ENCODE data around the gene PSPN. TPM values are rescaled to one million over a fixed set of nuclear protein-coding genes. Genes with fewer than 3 reads are reported as not detected.

PSPN gene
- total and polyA plus RNA-seq, 2 of the 13 experiments (the other 11 are each of a cell fraction or from before 2014, with no cell fraction given): 0.69 to 1.1 TPM

DNA sequence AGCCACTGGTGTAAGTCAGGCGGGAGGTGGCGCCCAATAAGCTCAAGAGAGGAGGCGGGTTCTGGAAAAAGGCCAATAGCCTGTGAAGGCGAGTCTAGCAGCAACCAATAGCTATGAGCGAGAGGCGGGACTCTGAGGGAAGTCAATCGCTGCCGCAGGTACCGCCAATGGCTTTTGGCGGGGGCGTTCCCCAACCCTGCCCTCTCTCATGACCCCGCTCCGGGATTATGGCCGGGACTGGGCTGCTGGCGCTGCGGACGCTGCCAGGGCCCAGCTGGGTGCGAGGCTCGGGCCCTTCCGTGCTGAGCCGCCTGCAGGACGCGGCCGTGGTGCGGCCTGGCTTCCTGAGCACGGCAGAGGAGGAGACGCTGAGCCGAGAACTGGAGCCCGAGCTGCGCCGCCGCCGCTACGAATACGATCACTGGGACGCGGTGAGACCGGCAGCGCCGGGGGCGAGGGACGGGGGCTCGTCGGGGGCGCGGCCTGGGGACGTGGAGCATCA, 3.1 kb downstream of the PSPN start, which contains the start of gene ALKBH7 (continued):
- TF ChIP-seq, protein P1, sequence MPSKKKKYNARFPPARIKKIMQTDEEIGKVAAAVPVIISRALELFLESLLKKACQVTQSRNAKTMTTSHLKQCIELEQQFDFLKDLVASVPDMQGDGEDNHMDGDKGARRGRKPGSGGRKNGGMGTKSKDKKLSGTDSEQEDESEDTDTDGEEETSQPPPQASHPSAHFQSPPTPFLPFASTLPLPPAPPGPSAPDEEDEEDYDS (CRISPR knock-in tag; IDR thresholded peaks at IDR 0.05): peak; percentile 92
- TF ChIP-seq ZNF33B (CRISPR knock-in tag; IDR thresholded peaks at IDR 0.05) (0 out of 2 replicates have a peak, but pooled peaks have one; percentile 60), HNRNPL (IDR thresholded peaks at IDR 0.05; ENCODE audit: low read depth, low read length) (0 out of 2 replicates have a peak, but pooled peaks have one; percentile 51), IKZF4 (CRISPR knock-in tag; IDR thresholded peaks at IDR 0.05; ENCODE audit: borderline replicate concordance, low read depth, not compliant biosample characterization) (peak; percentile 72), ZNF232 (CRISPR knock-in tag; IDR thresholded peaks at IDR 0.05; ENCODE audit: borderline replicate concordance) (no peak), KIAA2018 (CRISPR knock-in tag; IDR thresholded peaks at IDR 0.05; ENCODE audit: borderline replicate concordance) (no peak), ZNF350 (CRISPR knock-in tag; IDR thresholded peaks at IDR 0.05; ENCODE audit: borderline replicate concordance, low read depth) (peak; percentile 80), NR2F6 (IDR thresholded peaks at IDR 0.05) (peak; percentile 55), NR2F6 (CRISPR knock-in tag; IDR thresholded peaks at IDR 0.05) (peak; percentile 72; the same call in 1 of the 2 replicates), ZNF776 (CRISPR knock-in tag; IDR thresholded peaks at IDR 0.05) (peak; percentile 54; the same call in 1 of the 2 replicates), ZNF574 (CRISPR knock-in tag; IDR thresholded peaks at IDR 0.05) (0 out of 2 replicates have a peak, but pooled peaks have one; percentile 6), SAP130 (CRISPR knock-in tag; IDR thresholded peaks at IDR 0.05; ENCODE audit: low read depth) (peak; percentile 59), ZMAT3 (CRISPR knock-in tag; conservative IDR thresholded peaks at IDR 0.05) (no peak), ZNF749 (CRISPR knock-in tag; IDR thresholded peaks at IDR 0.05; ENCODE audit: borderline replicate concordance) (peak; percentile 88; the same call in 1 of the 2 replicates), ZFP41 (CRISPR knock-in tag; IDR thresholded peaks at IDR 0.05; ENCODE audit: borderline replicate concordance) (no peak), ZNF670 (CRISPR knock-in tag; IDR thresholded peaks at IDR 0.05; ENCODE audit: borderline replicate concordance) (no peak; the same call in 1 of the 2 replicates)
- TF ChIP-seq, protein P2, sequence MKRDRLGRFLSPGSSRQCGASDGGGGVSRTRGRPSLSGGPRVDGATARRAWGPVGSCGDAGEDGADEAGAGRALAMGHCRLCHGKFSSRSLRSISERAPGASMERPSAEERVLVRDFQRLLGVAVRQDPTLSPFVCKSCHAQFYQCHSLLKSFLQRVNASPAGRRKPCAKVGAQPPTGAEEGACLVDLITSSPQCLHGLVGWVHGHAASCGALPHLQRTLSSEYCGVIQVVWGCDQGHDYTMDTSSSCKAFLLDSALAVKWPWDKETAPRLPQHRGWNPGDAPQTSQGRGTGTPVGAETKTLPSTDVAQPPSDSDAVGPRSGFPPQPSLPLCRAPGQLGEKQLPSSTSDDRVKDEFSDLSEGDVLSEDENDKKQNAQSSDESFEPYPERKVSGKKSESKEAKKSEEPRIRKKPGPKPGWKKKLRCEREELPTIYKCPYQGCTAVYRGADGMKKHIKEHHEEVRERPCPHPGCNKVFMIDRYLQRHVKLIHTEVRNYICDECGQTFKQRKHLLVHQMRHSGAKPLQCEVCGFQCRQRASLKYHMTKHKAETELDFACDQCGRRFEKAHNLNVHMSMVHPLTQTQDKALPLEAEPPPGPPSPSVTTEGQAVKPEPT (CRISPR knock-in tag; IDR thresholded peaks at IDR 0.05; ENCODE audit: low read depth): no peak

Data from HepG2 (cell line).